GM21737 (cell line): ENCODE results near the gene FAM227B.

Source experiments
- ATAC-seq: cut with Tn5 transposase; IDR thresholded peaks from one replicate; pipeline ENCODE4 v1.9.1; 2021; ENCODE audit warnings: mild to moderate bottlenecking, moderate library complexity; ENCODE audit not compliant: unreplicated experiment

FAM227B gene

DNA sequence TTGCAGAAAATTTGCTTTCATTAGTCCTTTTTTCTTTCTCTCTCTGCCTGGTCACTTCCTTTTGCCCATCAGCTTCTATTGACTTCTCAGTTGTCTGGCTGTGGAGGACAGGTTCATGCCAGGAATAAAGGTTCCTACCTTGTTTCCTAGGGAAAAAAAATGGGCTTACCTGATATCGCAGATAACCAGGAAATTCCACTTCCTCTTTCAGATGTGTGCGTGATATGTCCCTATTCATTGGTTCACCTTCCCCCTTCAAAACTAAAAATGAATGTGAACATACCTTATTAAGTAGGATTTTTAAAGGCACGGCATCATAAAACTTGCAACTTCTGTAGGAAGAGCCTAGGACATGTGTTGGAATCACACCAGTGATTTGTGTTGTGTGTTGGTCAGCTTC is 317.6 kb downstream of the FAM227B start:
- ATAC-seq, result no peak

DNA sequence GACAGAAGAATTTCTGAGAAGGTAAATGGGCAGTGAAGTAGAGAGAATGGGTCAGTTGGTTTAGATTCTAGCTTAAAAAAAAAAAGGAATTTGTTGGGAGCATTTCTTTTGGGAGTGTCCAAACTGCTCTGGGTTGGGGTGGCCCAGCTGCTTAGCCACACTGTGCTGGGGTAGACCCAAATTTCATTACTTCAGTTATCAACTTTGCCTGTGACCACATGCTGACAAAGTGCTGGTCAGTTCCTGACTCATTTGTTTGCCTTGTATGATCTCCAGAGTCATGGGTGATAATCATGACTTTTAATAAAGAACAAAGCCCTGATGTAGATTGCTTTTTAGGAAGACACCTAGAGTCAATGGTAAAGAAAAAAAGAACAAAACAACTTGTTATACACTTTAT is 319.1 kb downstream of the FAM227B start:
- no peak for ATAC-seq

DNA sequence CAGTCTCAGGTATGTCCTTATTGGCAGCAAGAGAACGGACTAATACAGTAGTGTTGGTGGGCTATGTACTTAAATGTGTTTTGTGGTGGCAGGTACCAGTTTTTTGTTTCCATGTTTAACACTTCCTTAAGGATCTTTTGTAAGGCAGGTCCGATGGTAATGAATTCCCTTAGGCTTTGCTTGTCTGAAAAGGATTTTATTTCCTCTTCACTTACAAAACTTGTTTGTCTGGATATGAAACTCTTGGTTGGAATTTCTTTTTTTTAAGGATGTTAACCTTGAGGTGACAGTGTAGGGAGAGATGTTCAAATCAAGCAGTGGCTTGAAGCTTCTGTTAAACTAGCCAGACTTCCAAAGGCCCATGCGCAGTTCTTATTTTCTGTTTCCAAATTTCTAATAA is 319.8 kb downstream of the FAM227B start:
- no peak for ATAC-seq

DNA sequence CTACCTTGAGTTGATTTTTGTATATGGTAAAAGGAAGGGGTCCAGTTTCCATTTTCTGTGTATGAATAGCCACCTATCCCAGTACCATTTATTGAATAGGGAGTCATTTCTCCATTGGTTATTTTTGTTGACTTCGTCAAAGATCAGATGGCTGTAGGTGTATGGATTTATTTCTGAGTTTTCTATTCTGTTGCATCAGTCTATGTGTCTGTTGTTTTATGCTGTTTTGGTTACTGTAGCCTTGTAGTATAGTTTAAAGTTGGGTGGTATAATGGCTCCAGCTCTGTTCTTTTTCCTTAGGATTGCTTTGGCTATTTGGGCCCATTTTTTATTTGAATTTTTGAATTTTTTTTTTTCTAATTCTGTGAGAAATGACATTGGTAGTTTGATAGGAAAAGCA is 323.0 kb downstream of the FAM227B start:
- ATAC-seq, result no peak

DNA sequence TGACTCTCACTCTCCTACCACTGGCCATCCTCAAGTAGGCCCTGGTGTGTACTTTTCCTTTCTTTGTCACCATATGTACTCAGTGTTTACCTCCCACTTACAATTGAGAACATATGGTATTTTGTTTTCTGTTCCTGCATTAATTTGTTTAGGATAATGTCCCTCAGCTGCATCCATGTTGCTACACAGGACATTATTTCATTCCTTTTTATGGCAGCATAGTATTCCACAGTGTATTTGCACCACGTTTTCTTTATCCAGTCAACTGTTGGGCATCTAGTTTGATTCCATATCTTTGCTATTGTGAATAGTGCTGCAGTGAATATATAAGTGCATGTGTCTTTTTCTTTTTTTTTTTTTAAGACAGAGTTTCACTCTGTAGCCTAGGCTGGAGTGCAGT is 324.4 kb downstream of the FAM227B start:
- ATAC-seq, result no peak

DNA sequence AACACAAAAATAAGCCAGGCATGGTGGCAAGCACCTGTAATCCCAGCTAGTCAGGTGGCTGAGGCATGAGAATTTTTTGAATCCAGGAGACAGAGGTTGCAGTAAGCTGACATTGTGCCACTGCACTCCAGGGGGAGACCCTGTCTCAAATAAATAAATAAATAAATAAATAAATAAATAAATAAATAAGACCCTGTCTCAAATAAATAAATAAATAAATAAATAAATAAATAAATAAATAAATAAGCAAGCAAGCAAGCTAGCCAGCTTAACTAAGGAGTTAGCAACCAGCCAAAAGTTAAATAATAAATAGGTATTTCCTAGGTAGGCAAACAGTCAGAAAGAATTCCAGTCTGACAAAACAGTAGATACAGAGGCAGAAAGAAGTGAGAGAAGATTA is 326.7 kb downstream of the FAM227B start:
- ATAC-seq, result no peak

DNA sequence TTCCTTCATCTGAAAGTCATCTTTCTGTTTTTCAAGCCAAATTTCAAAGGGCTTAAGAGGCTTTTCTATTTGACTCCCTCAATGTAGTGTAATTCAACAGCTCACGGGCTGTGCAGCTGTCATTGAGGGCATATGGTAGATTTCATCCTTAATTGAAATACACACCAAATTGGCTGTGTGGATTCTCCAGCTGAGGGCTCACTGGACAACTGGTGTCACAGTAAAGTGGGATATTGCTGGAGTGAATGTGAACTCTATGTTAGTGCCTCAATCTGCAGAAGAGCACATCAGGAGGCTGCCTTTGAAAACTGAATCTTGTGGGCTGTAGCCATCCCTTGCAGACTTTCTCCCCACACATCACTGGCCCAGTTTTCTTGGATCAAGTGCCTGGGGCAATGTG is 330.4 kb downstream of the FAM227B start:
- no peak for ATAC-seq

DNA sequence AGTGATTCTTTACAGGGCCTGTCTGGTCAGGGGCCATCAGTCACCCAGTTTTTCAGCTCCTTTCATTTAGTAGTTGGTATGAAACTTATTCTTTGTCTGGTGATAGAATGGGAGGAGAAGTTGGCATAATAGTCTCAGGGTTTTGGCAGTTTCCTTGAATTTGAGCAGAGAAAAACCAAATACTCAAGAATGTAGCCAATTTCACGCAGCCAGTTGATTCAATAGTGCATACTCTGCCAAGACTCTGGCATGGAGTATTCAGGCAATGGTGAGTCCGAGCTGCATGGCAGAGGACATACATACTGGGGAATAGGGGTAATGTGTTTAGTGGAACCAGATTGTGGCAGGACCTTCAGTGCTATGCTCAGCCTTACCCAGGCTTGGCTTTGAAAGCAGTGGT is 332.2 kb downstream of the FAM227B start:
- no peak for ATAC-seq

DNA sequence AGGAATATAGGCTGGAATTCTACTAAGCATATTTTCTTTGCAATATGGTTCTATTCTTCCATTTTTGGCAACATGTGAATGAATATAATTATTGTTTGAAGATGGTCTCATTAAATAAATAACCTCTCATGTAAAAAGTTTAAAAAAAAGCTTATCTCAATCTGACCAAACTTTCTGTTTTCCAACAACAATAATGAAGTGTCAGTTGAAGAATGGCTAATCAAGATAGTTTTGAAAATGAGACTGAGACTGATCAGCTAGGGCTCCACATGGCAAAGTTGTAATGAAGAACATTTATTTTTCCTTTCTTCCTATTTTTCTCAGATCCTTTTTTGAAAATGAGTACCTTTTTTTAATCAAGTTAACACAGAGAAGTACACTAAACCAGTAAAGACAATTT is 333.1 kb downstream of the FAM227B start:
- ATAC-seq, result no peak

DNA sequence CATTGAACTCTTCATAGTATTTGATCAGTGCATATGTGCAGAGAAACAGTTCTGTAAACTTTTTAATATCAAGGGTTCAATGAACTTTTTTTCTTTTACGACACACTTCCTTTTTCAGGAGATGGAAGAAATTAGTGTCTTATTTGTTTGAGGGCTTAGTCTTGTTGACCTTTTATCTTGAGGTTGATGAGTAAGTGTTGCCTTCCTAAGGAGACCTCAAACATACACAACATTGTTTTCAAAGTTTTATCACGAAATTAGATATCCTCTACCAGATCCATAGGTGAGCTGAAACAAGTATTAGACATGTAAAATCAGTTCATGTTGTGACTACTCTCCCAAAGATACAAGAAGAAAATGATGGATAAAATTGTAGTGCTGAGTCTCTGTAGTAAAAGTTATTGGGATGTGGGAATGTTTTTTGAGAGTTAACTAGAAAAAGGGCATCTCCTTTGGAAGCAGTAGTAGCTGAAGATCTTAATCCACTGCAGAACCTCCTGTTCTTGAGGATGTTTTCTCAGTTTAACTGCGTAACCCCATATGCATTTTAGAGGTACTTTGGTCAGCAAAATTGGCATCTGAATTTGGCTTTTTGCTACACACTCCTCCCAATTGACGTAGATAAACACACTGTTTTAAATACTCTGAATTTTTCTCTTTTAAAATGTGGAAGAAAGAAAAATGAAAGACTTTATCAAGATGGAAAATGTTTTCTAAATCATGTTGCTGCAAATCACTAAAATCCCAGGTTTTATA is 333.8 kb downstream of the FAM227B start:
- ATAC-seq, result no peak

DNA sequence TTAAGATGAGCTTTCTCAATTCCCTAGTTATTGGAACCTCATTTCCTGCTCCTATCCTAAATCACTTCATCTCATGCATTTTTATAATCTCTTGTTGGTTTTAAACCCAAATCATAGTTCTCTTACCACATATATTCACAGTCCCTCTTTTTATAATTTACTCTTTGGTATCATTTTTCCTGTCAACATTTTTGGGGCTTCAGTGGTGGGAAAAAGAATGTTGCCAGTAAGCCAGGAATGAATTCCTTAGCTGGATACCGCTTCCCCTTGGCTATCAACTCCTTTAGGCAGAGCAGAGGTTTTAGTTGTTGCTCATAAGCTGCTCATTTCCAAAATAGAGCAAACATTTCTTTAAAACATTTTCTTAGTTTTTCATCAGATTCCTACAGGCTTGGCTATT is 338.3 kb downstream of the FAM227B start:
- ATAC-seq, result no peak

DNA sequence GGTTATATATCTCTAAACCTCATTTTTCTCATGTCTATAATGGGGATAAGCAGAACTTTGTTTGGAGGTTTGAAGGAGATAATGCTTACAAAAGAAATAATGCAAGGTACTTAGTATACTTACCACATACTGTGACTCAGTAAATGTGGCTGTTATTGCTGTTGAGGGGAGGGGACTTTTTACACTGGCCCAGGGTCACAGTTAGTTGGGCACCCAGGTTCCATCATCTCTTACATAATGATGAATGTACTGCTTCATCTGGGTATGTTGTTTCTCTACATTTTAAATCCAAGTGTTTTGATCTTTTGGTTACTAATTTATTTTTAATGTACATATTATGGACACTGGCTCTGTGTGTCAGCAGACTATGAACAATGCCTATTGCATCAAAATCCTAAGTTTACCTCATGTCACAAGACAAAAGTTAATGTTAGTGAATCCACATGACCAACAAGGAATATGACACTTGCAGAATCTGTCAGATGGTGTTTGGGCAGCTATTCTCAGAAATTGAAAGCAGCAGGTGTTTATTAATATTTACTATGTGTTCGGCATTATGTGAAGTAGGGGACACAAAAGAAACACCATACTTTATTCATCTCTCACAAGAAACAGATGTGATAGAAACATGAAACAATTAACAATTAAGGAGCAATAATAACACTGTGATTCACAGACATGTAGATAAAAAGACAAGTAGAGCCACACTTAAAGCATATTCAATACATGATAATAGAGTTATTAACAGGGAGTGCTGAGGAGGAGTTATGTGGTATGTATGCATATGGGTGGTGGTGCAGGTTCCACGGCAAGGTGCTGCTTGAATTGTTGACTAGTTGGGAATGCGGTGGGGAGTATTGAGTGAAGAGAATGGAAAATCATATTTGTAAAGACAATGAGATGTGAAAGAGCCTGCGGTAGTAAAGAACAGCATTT is 340.8 kb downstream of the FAM227B start:
- no peak for ATAC-seq

DNA sequence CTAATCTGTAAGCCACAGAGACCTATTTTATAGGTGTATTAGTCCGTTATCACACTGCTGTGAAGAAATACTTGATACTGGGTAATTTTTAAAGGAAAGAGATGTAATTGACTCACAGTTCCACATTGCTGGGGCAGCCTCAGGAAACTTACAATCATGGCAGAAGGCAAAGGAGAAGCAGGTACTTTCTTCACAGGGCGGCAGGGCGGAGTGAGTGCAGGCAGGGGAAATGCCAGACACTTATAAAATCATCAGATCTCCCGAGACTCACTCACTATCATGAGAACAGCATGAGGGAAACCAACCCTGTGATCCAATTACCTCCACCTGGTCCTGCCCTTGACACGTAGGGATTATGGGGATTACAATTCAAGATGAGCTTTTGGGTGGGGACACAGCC is 341.9 kb downstream of the FAM227B start:
- ATAC-seq, result no peak
